Hypothalamus (tissue), 51 donors: Measurements from ENCODE around the gene AMPD3.
"Not testable (repeated sequence)": the region's sequence is repeated elsewhere in the genome, so short reads cannot be mapped to it uniquely, and the experiment has no call there.

ENCODE experiments used
- DNase-seq, 51 donors: peaks; one replicate each; lab custom pipeline; 2025; lab: John Stamatoyannopoulos, UW

The AMPD3 gene

GRCh38 chr11:10436683-10437082 lies 18.4 kb upstream of the AMPD3 start:
- not testable (repeated sequence) for DNase-seq

- DNase-seq: no peak
These were observed 16.6 kb upstream of the AMPD3 start for GRCh38 chr11:10438458-10438857.

GRCh38 chr11:10439351-10439750 lies 15.7 kb upstream of the AMPD3 start:
- DNase-seq: no peak

GRCh38 chr11:10439924-10440323 lies 15.1 kb upstream of the AMPD3 start:
- DNase-seq: no peak

GRCh38 chr11:10440401-10440800 lies 14.7 kb upstream of the AMPD3 start:
- DNase-seq: no peak

- no peak for DNase-seq
These were observed 14.0 kb upstream of the AMPD3 start for GRCh38 chr11:10441091-10441490.

GRCh38 chr11:10441652-10442503 lies 13.2 kb upstream of the AMPD3 start:
- DNase-seq: no peak

- DNase-seq: no peak
These were observed 11.9 kb upstream of the AMPD3 start for GRCh38 chr11:10443152-10443551.

GRCh38 chr11:10443721-10444235 lies 11.3 kb upstream of the AMPD3 start:
- no peak for DNase-seq

- DNase-seq: no peak
These were observed 10.2 kb upstream of the AMPD3 start for GRCh38 chr11:10444725-10445315.

- no peak for DNase-seq
These were observed 7.6 kb upstream of the AMPD3 start for GRCh38 chr11:10447445-10447844.

GRCh38 chr11:10450462-10451425 lies 4.3 kb upstream of the AMPD3 start:
- peak in 24 of 51 donors; percentile 19 to 80 (median 52) for DNase-seq

GRCh38 chr11:10451426-10452116 lies 3.5 kb upstream of the AMPD3 start:
- DNase-seq: peak in 10 of 51 donors; percentile 23 to 80 (median 50)

- DNase-seq: peak in 15 of 51 donors; percentile 10 to 73 (median 38)
These were observed 2.8 kb upstream of the AMPD3 start for GRCh38 chr11:10452211-10452767.

GRCh38 chr11:10453261-10453660 lies 1.8 kb upstream of the AMPD3 start:
- DNase-seq: no peak

GRCh38 chr11:10455637-10456487 lies 798 bp downstream of the AMPD3 start:
- peak in 18 of 51 donors; percentile 16 to 78 (median 37) for DNase-seq

- peak in 9 of 51 donors; percentile 17 to 66 (median 26) for DNase-seq
These were observed 1.5 kb downstream of the AMPD3 start for GRCh38 chr11:10456519-10456918.

GRCh38 chr11:10457901-10458300 lies 2.8 kb downstream of the AMPD3 start:
- DNase-seq: no peak
